Stomach (tissue), 4 donors: Measurements from ENCODE around the gene GDF2.

Experiments
- POLR2A ChIP-seq, 4 donors: fragments of 450-650 bp; IDR thresholded peaks; one replicate each; pipeline ENCODE4 v1.6.1; 2016; ENCODE audit warnings: antibody characterized with exemption in 4 of 4, control low read depth in 2 of 4, mild to moderate bottlenecking in 1 of 4, moderate library complexity in 1 of 4
- TF ChIP-seq, protein P1 (sequence below), 7 experiments: fragments of 450-650 bp in 4 of 7; fragments of 200-600 bp in 3 of 7; sonication (generic) in 3 of 7; IDR thresholded peaks; one replicate each; pipeline ENCODE4 v1.5.1; 2016 to 2019; ENCODE audit warnings: antibody characterized with exemption in 7 of 7, control low read depth in 2 of 7, mild to moderate bottlenecking in 1 of 7

DNA sequence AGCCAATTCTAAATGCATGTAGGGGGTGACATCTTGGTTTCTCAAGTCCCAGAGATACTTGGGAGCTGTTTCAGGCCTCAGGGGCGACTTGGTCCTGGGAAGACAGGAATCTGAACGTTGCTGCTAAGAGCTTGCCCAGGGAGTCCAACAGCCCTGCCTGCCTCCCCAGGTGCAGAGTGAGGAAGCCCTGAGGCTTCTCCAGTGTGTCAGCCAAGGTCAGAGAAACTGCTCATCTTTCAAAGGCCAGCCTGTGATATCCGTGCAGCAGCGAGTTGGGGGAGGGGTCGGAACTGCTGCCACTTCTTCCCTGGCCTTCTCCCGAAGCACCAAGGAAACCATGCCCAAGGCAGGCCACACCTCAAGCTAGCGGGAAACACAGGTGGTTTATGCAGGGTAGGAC lies 9.7 kb downstream of the GDF2 start:
- TF ChIP-seq, protein P1, sequence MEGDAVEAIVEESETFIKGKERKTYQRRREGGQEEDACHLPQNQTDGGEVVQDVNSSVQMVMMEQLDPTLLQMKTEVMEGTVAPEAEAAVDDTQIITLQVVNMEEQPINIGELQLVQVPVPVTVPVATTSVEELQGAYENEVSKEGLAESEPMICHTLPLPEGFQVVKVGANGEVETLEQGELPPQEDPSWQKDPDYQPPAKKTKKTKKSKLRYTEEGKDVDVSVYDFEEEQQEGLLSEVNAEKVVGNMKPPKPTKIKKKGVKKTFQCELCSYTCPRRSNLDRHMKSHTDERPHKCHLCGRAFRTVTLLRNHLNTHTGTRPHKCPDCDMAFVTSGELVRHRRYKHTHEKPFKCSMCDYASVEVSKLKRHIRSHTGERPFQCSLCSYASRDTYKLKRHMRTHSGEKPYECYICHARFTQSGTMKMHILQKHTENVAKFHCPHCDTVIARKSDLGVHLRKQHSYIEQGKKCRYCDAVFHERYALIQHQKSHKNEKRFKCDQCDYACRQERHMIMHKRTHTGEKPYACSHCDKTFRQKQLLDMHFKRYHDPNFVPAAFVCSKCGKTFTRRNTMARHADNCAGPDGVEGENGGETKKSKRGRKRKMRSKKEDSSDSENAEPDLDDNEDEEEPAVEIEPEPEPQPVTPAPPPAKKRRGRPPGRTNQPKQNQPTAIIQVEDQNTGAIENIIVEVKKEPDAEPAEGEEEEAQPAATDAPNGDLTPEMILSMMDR (IDR thresholded peaks at IDR 0.05), result no peak
- no peak for TF ChIP-seq POLR2A (IDR thresholded peaks at IDR 0.05)
